SK-N-SH treated with all-trans-retinoic acid at 6 μM for 48 hours (cell line): Measurements from ENCODE around the gene LFNG.

Experiments
- ATAC-seq: fragments of 200-7000 bp; cut with Tn5 transposase; 3 replicates; pipeline ENCODE4 v1.9.1; 2020; ENCODE audit warnings: mild to moderate bottlenecking, moderate library complexity
- ARNTL ChIP-seq: fragments of 450-650 bp; formaldehyde crosslinking; IDR thresholded peaks from 2 replicates; pipeline ENCODE4 v1.5.0; 2020; ENCODE audit warnings: low read depth, mild to moderate bottlenecking, moderate library complexity, borderline replicate concordance
- BACH2 ChIP-seq: fragments of 250-450 bp; sonication (Bioruptor Pico); IDR thresholded peaks from 2 replicates; pipeline ENCODE4 v1.9.0; 2021; ENCODE audit warnings: mild to moderate bottlenecking, borderline replicate concordance
- CREB5 ChIP-seq: fragments of 250-450 bp; sonication (Bioruptor Pico); IDR thresholded peaks from 2 replicates; pipeline ENCODE4 v1.5.1; 2020; ENCODE audit warnings: low read depth, mild to moderate bottlenecking, moderate library complexity
- CSDC2 ChIP-seq: fragments of 250-450 bp; sonication (Bioruptor Pico); IDR thresholded peaks from 2 replicates; pipeline ENCODE4 v1.5.0; 2020; ENCODE audit warnings: mild to moderate bottlenecking, moderate library complexity
- CSRNP3 ChIP-seq: fragments of 250-450 bp; sonication (Bioruptor Pico); IDR thresholded peaks from 2 replicates; pipeline ENCODE4 v1.5.1; 2021; ENCODE audit warnings: mild to moderate bottlenecking, moderate library complexity
- ESRRG ChIP-seq: fragments of 250-450 bp; sonication (Bioruptor Pico); IDR thresholded peaks from 2 replicates; pipeline ENCODE4 v1.6.1; 2021; ENCODE audit warnings: mild to moderate bottlenecking
- GLIS3 ChIP-seq: fragments of 250-450 bp; sonication (Bioruptor Pico); IDR thresholded peaks from 2 replicates; pipeline ENCODE4 v1.5.0; 2020; ENCODE audit warnings: mild to moderate bottlenecking, moderate library complexity
- ISL1 ChIP-seq: fragments of 250-450 bp; sonication (Bioruptor Pico); IDR thresholded peaks from 2 replicates; pipeline ENCODE4 v2.1.2; 2022; ENCODE audit warnings: mild to moderate bottlenecking, moderate library complexity
- OSR1 ChIP-seq: fragments of 250-450 bp; sonication (Bioruptor Pico); IDR thresholded peaks from 2 replicates; pipeline ENCODE4 v1.8.0; 2022; ENCODE audit warnings: moderate library complexity, mild to moderate bottlenecking, inconsistent platforms
- PATZ1 ChIP-seq: fragments of 250-450 bp; sonication (Bioruptor Pico); IDR thresholded peaks from 2 replicates; pipeline ENCODE4 v1.8.0; 2020; ENCODE audit warnings: mild to moderate bottlenecking, moderate library complexity, borderline replicate concordance
- POU6F1 ChIP-seq: fragments of 250-450 bp; sonication (Bioruptor Pico); IDR thresholded peaks from 2 replicates; pipeline ENCODE4 v1.8.0; 2021; ENCODE audit warnings: low read depth, mild to moderate bottlenecking, moderate library complexity, borderline replicate concordance
- PPARA ChIP-seq: fragments of 250-450 bp; sonication (Bioruptor Pico); IDR thresholded peaks from 2 replicates; pipeline ENCODE4 v1.5.0; 2020; ENCODE audit warnings: mild to moderate bottlenecking, borderline replicate concordance
- RARB ChIP-seq: fragments of 250-450 bp; sonication (Bioruptor Pico); IDR thresholded peaks from 2 replicates; pipeline ENCODE4 v1.8.0; 2021; ENCODE audit warnings: mild to moderate bottlenecking, moderate library complexity
- SNAI2 ChIP-seq: fragments of 250-450 bp; sonication (Bioruptor Pico); IDR thresholded peaks from 2 replicates; pipeline ENCODE4 v1.5.0; 2020; ENCODE audit warnings: mild to moderate bottlenecking, moderate library complexity
- TCF4 ChIP-seq: fragments of 250-450 bp; sonication (Bioruptor Pico); IDR thresholded peaks from 2 replicates; pipeline ENCODE4 v1.8.0; 2021; ENCODE audit warnings: mild to moderate bottlenecking, moderate library complexity, borderline replicate concordance
- TOX ChIP-seq: fragments of 250-450 bp; sonication (Bioruptor Pico); IDR thresholded peaks from 2 replicates; pipeline ENCODE4 v1.8.0; 2021; ENCODE audit warnings: mild to moderate bottlenecking, moderate library complexity, borderline replicate concordance
- TSHZ2 ChIP-seq: fragments of 250-450 bp; sonication (Bioruptor Pico); IDR thresholded peaks from 2 replicates; pipeline ENCODE4 v1.5.0; 2020; ENCODE audit warnings: mild to moderate bottlenecking, moderate library complexity
- ZC3H10 ChIP-seq: fragments of 250-450 bp; sonication (Bioruptor Pico); IDR thresholded peaks from 2 replicates; pipeline ENCODE4 v1.5.1; 2021; ENCODE audit warnings: mild to moderate bottlenecking, moderate library complexity
- ZFP3 ChIP-seq: fragments of 250-450 bp; sonication (Bioruptor Pico); IDR thresholded peaks from 2 replicates; pipeline ENCODE4 v1.5.0; 2020; ENCODE audit warnings: mild to moderate bottlenecking, moderate library complexity
- ZFP30 ChIP-seq: fragments of 450-650 bp; formaldehyde crosslinking; IDR thresholded peaks from 2 replicates; pipeline ENCODE4 v1.5.0; 2022; ENCODE audit warnings: mild to moderate bottlenecking, moderate library complexity
- ZNF565 ChIP-seq: fragments of 450-650 bp; formaldehyde crosslinking; conservative IDR thresholded peaks from 2 replicates; pipeline ENCODE4 v1.5.0; 2020; ENCODE audit warnings: low read depth, mild to moderate bottlenecking, moderate library complexity
- ZNF70 ChIP-seq: fragments of 450-650 bp; formaldehyde crosslinking; IDR thresholded peaks from 2 replicates; pipeline ENCODE4 v1.5.0; 2020; ENCODE audit warnings: mild to moderate bottlenecking, moderate library complexity
- ZNF8 ChIP-seq: fragments of 450-650 bp; formaldehyde crosslinking; IDR thresholded peaks from 2 replicates; pipeline ENCODE4 v1.5.0; 2020; ENCODE audit warnings: mild to moderate bottlenecking, moderate library complexity

Gene LFNG

GRCh38 chr7:2494191-2495130 lies 25.1 kb upstream of the LFNG start (continued):
- no peak for TF ChIP-seq TCF4 (CRISPR knock-in tag)
- TF ChIP-seq ZFP30 (CRISPR knock-in tag) = no peak
- TF ChIP-seq ZNF70 (CRISPR knock-in tag) = no peak
- TF ChIP-seq ARNTL = no peak
- no peak for TF ChIP-seq ZC3H10 (CRISPR knock-in tag)

- no peak for TF ChIP-seq POU6F1 (CRISPR knock-in tag)
- no peak for TF ChIP-seq OSR1 (CRISPR knock-in tag)
- no peak for TF ChIP-seq TCF4 (CRISPR knock-in tag)
- TF ChIP-seq CREB5 = no peak
- TF ChIP-seq CSDC2 = no peak
- TF ChIP-seq ZNF70 (CRISPR knock-in tag) = no peak
- no peak for TF ChIP-seq ZFP30 (CRISPR knock-in tag)
- no peak for TF ChIP-seq PATZ1 (CRISPR knock-in tag)
- TF ChIP-seq PPARA (CRISPR knock-in tag) = no peak
- TF ChIP-seq BACH2 (CRISPR knock-in tag) = no peak
- no peak for TF ChIP-seq ZC3H10 (CRISPR knock-in tag)
- no peak for TF ChIP-seq GLIS3 (CRISPR knock-in tag)
- TF ChIP-seq SNAI2 (CRISPR knock-in tag) = no peak
- no peak for TF ChIP-seq ESRRG (CRISPR knock-in tag)
- no peak for TF ChIP-seq RARB (CRISPR knock-in tag)
- TF ChIP-seq ZNF565 = no peak
- TF ChIP-seq TSHZ2 (CRISPR knock-in tag) = no peak
- no peak for TF ChIP-seq ZNF8
- ATAC-seq = peak; percentile 5; the same call in 1 of the 3 replicates
These were observed 23.9 kb upstream of the LFNG start for GRCh38 chr7:2495418-2496299.

- no peak for ATAC-seq
- TF ChIP-seq ZFP30 (CRISPR knock-in tag) = no peak
- no peak for TF ChIP-seq OSR1 (CRISPR knock-in tag)
- no peak for TF ChIP-seq ISL1 (CRISPR knock-in tag)
- no peak for TF ChIP-seq TOX (CRISPR knock-in tag)
- no peak for TF ChIP-seq ARNTL
- no peak for TF ChIP-seq ZNF70 (CRISPR knock-in tag)
- no peak for TF ChIP-seq PPARA (CRISPR knock-in tag)
- TF ChIP-seq ZNF565 = no peak
- TF ChIP-seq GLIS3 (CRISPR knock-in tag) = no peak
- no peak for TF ChIP-seq ZNF8
- no peak for TF ChIP-seq ZFP3 (CRISPR knock-in tag)
- no peak for TF ChIP-seq PATZ1 (CRISPR knock-in tag)
- TF ChIP-seq TCF4 (CRISPR knock-in tag) = no peak
- no peak for TF ChIP-seq SNAI2 (CRISPR knock-in tag)
- TF ChIP-seq CSRNP3 (CRISPR knock-in tag) = no peak
- no peak for TF ChIP-seq CSDC2
These were observed 23.2 kb upstream of the LFNG start for GRCh38 chr7:2496375-2496774.
